Left ventricle myocardium inferior (tissue), 1 donor: ENCODE measurements around the gene SEMA4G. TPM values are rescaled to one million over a fixed set of nuclear protein-coding genes. Genes with fewer than 3 reads are reported as not detected.

ENCODE experiments used
- DNase-seq: peaks from one replicate; pipeline ENCODE4 v3.0.0-alpha.2; 2020
- H3K27ac ChIP-seq: fragments of 200-600 bp; replicated peaks from 2 replicates; pipeline ENCODE4 v1.8.0; 2021
- H3K27me3 ChIP-seq: fragments of 200-600 bp; 2 replicates; pipeline ENCODE4 v1.8.0; 2021; ENCODE audit warnings: low read depth
- H3K36me3 ChIP-seq: fragments of 200-600 bp; 2 replicates; pipeline ENCODE4 v1.8.0; 2021
- H3K4me1 ChIP-seq: fragments of 200-600 bp; 2 replicates; pipeline ENCODE4 v1.8.0; 2021
- H3K4me3 ChIP-seq: fragments of 200-600 bp; 2 replicates; pipeline ENCODE4 v1.8.0; 2021; ENCODE audit warnings: mild to moderate bottlenecking, moderate library complexity
- H3K9me3 ChIP-seq: fragments of 200-600 bp; replicated peaks from 2 replicates; pipeline ENCODE4 v1.8.0; 2021
- intact Hi-C: fragments of 100-400 bp; cut with micrococcal nuclease; formaldehyde crosslinking; loops from one replicate; pipeline ENCODE4 v1.11.0; 2022
- total RNA-seq: library from RNA; stranded (reverse); fragmentation: NEBNext Ultra II Directional; extraction: Animal tissue kit (Norgen Biotek cat#: 25700); gene quantifications from one replicate; pipeline ENCODE4 v1.2.1, GENCODE V29; 2021
- TF ChIP-seq, protein P1 (sequence below): fragments of 200-600 bp; IDR thresholded peaks from 2 replicates; pipeline ENCODE4 v1.8.0; 2021; ENCODE audit warnings: antibody characterized with exemption, mild to moderate bottlenecking, borderline replicate concordance
- donor health status: DM: no; HTN: yes; CAD: no; lungs with severe emphysema.

Gene SEMA4G
- total RNA-seq, 1 donor from 2014 or later, result 0.52 TPM

DNA sequence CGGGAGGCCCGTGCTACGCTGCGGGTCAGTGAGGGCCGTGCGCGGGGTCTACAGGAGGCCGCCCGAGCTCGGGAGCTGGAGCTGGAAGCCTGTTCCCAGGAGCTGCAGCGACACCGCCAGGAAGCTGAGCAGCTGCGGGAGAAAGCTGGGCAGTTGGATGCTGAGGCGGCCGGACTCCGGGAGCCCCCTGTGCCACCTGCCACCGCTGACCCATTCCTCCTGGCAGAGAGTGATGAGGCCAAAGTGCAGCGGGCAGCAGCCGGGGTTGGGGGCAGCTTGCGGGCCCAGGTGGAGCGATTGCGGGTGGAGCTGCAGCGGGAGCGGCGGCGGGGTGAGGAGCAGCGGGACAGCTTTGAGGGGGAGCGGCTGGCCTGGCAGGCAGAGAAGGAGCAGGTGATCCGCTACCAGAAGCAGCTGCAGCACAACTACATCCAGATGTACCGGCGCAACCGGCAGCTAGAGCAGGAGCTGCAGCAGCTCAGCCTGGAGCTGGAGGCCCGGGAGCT lies 37.3 kb downstream of the SEMA4G start:
- TF ChIP-seq, protein P1, sequence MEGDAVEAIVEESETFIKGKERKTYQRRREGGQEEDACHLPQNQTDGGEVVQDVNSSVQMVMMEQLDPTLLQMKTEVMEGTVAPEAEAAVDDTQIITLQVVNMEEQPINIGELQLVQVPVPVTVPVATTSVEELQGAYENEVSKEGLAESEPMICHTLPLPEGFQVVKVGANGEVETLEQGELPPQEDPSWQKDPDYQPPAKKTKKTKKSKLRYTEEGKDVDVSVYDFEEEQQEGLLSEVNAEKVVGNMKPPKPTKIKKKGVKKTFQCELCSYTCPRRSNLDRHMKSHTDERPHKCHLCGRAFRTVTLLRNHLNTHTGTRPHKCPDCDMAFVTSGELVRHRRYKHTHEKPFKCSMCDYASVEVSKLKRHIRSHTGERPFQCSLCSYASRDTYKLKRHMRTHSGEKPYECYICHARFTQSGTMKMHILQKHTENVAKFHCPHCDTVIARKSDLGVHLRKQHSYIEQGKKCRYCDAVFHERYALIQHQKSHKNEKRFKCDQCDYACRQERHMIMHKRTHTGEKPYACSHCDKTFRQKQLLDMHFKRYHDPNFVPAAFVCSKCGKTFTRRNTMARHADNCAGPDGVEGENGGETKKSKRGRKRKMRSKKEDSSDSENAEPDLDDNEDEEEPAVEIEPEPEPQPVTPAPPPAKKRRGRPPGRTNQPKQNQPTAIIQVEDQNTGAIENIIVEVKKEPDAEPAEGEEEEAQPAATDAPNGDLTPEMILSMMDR, result no peak
- H3K4me1 ChIP-seq, result peaks cover 77% of the 10 kb centered on the region
- H3K9me3 ChIP-seq, result no peaks in the 10 kb centered on the region
- peak overlapping the region; percentile 76 for H3K27ac ChIP-seq
- H3K27me3 ChIP-seq, result no peaks in the 10 kb centered on the region
- H3K4me3 ChIP-seq, result no peak overlapping the region
- DNase-seq, result no peak
- intact Hi-C loops, result no loop called here
- peaks cover 50% of the 10 kb centered on the region for H3K36me3 ChIP-seq

DNA sequence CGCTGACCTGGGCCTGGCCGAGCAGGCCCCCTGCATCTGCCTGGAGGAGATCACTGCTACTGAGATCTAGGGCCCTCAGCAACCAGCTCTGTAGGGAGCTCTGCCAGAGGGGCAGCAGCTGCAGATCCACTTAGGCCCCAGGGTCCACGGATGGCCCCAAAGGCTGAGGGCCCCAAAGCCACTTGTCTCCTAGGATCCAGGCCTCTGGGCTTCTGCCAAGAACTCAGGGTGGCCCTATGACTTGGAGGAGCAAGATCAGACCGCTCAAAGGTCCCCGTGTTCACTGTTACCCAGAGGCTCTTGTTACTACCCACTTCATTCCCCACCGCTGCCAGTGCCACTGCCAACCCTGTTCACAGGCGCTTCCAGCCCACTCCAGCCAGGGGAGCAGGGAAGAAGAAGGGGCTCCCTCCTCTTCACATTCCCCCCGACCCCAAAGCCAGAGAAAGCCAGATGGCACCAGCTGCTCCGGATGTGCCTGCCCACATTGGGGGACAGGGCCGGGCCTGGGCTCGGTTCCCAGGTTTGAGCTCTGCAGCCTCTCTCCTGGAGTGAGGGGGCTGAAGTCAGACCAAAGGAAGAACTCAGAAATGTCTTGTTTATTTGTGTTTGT lies 37.9 kb downstream of the SEMA4G start:
- no peak overlapping the region for H3K4me3 ChIP-seq
- peaks cover 77% of the 10 kb centered on the region for H3K4me1 ChIP-seq
- no peaks in the 10 kb centered on the region for H3K27me3 ChIP-seq
- peak overlapping the region; percentile 76 for H3K27ac ChIP-seq
- DNase-seq, result no peak
- intact Hi-C loops, result no loop called here
- no peaks in the 10 kb centered on the region for H3K9me3 ChIP-seq
- TF ChIP-seq, protein P1, result no peak
- H3K36me3 ChIP-seq, result peaks cover 50% of the 10 kb centered on the region

DNA sequence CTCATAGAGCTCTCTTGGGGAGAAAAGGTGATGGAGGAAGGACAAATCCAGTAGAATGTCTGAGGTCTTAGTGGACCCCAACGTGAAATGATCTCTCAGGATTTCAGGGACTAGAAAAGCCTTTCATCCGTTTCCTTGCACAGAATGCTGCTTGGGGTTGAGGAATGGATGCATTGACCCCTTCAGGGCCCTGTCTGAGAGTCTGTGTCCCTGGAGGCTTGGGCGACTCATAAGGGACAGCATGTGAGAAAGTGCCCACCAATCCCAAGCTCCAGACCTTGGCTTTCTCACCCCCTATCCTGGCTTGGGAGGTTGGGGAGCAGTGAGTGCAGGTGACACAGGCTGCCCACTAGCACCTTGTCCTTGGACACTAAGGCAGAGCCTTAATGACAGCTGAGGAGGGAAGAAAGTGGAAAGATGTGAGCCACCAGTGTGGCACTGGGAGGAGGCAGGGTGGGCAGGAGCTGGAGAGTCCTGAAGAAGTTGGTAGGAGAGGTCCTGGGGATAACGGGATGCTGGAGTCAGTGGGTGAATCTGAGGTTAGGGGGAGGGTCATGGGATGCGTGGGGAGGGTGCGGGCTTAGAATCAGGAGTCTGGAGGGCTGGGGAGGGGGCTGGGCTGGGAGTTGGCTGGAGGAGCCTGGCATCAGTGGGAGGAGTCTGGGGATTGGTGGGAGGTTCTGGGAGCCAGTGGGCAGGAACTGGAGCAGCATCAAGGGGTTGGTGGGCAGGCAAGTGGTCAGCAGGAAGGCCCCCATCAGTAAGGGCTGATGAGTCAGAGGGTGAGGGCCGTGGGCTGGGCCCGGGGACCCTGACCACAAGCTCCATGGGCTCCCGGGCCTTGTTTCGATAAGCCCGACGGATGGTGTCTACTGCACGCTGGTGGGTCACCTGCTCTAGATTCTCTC lies 38.9 kb downstream of the SEMA4G start:
- intact Hi-C loops, result no loop called here
- Histone ChIP-seq H3K4me1 (peaks cover 77% of the 10 kb centered on the region), H3K9me3 (no peaks in the 10 kb centered on the region), H3K36me3 (peaks cover 42% of the 10 kb centered on the region), H3K4me3 (no peak overlapping the region), H3K27ac (peak overlapping the region; percentile 76), H3K27me3 (no peaks in the 10 kb centered on the region)
- TF ChIP-seq, protein P1, result no peak
- DNase-seq, result no peak

DNA sequence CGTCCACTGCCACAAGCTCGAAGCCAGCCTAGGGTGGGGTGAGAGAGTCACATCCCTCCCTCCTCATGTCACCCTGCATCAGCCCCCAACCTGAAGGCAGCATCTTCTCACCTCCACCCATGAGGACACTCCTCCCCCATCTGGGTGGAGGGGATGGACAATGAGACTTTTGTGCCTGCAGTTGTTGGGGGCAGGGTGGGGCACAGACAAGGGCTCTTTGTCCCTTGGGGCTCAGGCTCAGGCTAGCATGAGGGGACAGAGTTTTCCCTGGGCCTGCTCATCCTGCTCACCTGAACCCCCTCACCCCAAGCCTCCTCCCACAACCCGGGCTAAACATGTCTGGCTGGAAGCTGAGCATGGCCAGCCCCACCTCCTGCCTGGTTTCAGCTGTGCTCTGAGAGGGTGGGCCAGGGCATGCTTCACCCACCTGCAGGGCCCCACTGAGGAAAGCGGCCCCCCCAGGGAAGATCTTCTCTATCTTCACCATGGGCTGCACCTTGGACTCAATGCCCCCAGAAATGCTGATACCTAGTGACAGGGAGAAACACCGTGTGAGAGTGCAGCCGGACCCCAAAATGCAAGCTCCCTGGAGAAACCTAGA lies 39.6 kb downstream of the SEMA4G start:
- H3K4me1 ChIP-seq, result peaks cover 76% of the 10 kb centered on the region

DNA sequence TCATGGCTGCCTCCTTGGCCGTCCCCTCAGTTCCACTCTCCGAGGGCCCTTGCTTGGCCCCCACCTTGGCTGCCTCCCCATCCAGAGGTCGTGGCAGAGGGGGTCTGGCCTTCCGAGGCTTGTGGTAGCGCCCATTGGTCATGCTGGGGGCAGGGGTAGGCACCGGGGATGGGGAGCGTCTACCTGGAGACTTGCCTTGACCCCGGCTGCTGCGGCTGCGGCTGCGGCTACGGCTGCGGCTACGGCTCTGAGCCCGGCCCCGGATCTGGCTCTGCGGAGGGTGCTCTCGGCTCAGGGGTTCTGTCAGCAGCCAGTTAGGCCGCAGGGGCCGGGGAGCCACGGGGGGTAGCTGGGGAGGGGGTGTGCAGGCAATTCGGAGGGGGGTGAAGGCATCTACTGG lies 41.0 kb downstream of the SEMA4G start:
- Histone ChIP-seq H3K27me3 (peaks cover 4% of the 10 kb centered on the region), H3K4me1 (peaks cover 65% of the 10 kb centered on the region), H3K36me3 (peaks cover 22% of the 10 kb centered on the region), H3K9me3 (no peaks in the 10 kb centered on the region), H3K27ac (no peak overlapping the region), H3K4me3 (no peak overlapping the region)
- TF ChIP-seq, protein P1, result no peak
- DNase-seq, result no peak
- intact Hi-C loops, result no loop called here

More for the DNA sequence above, 39.6 kb downstream of the SEMA4G start:
- Histone ChIP-seq H3K9me3 (no peaks in the 10 kb centered on the region), H3K27ac (peak overlapping the region; percentile 76), H3K27me3 (no peaks in the 10 kb centered on the region), H3K4me3 (no peak overlapping the region), H3K36me3 (peaks cover 35% of the 10 kb centered on the region)
- intact Hi-C loops, result no loop called here
- no peak for DNase-seq
- TF ChIP-seq, protein P1, result no peak
